ENCODE results near the gene CANX.
"Not testable (repeated sequence)": the region's sequence is repeated elsewhere in the genome, so short reads cannot be mapped to it uniquely, and the experiment has no call there.

The CANX gene, protein sequence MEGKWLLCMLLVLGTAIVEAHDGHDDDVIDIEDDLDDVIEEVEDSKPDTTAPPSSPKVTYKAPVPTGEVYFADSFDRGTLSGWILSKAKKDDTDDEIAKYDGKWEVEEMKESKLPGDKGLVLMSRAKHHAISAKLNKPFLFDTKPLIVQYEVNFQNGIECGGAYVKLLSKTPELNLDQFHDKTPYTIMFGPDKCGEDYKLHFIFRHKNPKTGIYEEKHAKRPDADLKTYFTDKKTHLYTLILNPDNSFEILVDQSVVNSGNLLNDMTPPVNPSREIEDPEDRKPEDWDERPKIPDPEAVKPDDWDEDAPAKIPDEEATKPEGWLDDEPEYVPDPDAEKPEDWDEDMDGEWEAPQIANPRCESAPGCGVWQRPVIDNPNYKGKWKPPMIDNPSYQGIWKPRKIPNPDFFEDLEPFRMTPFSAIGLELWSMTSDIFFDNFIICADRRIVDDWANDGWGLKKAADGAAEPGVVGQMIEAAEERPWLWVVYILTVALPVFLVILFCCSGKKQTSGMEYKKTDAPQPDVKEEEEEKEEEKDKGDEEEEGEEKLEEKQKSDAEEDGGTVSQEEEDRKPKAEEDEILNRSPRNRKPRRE

DNA sequence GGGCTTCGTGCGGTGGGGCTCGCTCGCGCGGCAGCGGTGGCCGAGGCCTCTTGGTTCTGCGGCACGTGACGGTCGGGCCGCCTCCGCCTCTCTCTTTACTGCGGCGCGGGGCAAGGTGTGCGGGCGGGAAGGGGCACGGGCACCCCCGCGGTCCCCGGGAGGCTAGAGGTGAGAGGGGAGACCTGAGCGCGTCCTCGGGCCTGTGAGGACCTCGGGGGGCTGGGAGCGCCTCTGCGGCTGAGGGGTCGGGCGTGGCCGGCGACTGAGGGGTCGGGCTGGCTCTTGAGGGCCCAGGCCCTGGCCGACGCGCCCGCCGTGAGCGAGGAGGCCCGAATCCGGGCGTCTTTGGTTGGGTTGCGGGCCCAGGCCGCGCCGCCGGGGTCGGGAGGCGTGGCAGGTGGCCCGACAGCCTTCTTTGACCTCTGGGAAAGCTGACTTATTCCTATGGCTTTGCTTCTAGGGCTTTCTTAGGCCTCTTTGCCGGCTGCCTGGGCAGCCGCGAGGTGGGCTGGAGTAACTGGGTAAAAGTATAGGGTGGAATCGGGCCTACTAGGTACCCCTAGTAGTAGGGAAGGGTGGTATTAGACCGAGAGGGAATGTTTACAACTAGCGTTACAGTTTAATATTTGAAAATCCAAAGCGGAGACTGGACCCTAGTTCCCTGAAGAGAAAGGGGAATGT lies at the start of gene CANX:
TSS of gene CANX (plus strand) at position 33 of the 681 bp plus-strand sequence. CDS start 6,715 bp downstream, outside the sequence.
- DNase-seq (ENCODE audit: low spot score) = no peak

DNA sequence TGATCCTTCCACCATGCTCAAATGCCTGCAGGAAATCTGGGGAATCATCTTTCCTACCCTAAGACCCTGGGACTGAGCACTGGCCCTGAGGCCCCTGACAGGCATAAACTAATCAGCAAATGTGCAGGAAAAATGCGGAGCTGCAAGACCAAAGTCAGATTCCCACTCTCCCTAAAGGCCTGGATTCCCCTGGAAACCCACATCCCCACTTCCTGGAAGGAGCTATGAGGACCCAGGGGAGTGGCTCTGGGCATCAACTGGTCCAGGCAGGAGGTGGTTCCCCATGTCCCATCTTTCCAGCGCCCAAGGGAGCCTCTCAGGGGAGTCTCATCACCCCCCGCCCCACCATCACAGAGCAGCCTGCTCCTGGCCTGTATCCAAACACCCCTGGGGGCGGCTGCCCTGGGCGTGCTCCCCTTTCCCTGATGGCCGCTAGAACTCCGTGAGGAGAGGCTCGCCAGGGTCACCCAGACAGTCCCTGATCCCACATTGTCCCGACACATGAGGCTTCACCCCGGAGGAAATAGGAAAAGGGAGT lies 49.5 kb upstream of the CANX start:
- not testable (repeated sequence) for DNase-seq (ENCODE audit: low spot score)

- DNase-seq (ENCODE audit: low spot score) = not testable (repeated sequence)
These were observed 48.5 kb upstream of the CANX start for GRCh38 chr5:179650245-179650644.

DNA sequence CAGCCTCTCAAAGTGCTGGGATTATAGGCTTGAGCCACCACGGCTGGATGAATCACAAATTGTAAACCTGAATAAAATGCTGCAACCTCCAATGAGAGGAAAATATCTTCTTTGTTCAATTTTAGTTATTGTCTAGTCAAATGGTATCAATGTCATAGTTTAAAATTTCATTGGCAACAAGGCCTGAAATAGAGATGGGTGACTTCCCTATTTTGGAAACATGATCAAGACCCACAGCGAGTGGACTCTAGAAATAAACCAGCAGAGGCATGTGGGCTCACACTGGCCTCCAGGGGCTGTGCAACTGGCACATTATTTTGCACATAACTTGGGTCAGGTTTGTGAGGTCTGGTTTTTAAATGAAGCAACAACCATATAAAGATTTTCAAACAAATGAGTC lies 45.6 kb upstream of the CANX start:
- not testable (repeated sequence) for DNase-seq (ENCODE audit: low spot score)

GRCh38 chr5:179657302-179658178 lies 41.2 kb upstream of the CANX start:
- not testable (repeated sequence) for DNase-seq (ENCODE audit: low spot score)

- peak; percentile 20 for DNase-seq (ENCODE audit: low spot score)
These were observed 40.4 kb upstream of the CANX start for GRCh38 chr5:179658179-179658856.

DNA sequence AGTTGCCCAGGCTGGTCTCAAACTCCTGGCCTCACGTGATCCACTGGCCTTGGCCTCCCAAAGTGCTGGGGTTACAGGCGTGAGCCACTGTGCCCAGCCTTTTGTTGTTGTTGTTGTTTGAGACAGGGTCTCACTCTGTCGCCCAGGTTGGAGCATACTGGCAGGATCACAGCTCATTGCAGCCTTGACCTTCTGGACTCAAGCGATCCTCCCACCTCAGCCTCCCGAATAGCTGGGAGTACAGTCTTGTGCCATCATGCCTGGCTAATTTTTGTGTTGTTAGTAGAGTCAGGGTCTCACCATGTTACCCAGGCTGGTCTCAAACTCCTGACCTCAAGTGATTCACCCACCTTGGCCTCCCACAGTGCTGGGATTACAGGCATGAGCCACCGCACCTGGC lies 37.1 kb upstream of the CANX start:
- not testable (repeated sequence) for DNase-seq (ENCODE audit: low spot score)

DNA sequence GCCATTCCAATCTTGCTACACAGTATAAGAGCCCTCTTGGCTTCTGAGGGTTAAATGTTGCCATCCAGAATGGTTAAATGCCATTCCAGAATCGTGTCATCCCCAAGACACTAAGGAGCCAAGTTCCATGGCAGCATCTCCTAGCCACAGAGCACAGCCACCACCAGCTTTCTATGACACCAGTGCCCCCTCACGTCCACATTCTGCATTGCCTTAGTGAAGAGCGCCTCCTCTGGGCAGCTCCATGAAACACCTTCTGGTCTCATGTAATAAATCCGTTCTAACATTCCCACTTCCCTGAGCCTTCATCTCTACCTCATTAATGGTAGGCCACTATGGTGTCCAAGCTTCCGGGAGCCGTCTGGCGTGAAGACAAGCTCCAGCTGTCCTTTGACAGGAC lies 30.4 kb upstream of the CANX start:
- peak; percentile 55 for DNase-seq (ENCODE audit: low spot score)

DNA sequence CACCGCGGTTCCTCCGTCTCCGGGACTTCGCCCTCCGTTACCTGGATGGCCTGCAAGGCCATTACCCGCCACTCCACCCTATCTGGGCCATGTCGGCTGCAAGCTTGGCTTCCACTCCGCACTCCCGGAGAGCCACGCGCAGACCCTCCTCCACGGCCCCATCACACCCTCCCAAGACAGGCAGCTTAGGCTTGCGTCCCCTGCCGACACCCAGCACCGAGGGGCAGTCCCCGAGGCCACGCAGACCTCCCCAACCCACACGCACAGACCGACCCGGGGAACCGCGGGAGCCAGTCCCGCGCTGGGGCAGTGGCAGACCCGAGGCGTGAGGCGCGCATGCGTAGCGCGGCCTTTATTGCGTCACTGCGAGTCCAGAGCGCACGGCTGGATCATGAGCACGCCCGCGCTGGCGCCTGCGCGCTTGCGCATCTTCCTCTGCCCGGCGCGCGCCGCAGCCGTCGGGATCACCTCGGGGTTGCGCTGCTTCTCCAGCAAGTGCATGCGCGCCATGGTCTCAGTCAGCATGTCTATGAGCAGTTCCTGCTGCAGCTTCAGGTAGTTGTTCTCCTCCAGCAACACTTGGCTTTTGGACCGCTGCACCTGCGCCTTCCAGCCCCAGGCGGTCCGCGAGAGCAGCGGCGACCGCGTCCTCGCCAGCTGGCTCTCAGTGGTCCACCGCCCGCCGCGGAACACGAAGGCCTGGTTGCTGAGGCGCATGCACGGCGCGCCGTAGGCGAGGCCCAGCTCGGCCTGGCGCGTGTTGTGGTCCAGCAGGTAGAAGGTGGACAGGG lies 20.3 kb upstream of the CANX start:
- peak; percentile 96 for DNase-seq (ENCODE audit: low spot score)

DNA sequence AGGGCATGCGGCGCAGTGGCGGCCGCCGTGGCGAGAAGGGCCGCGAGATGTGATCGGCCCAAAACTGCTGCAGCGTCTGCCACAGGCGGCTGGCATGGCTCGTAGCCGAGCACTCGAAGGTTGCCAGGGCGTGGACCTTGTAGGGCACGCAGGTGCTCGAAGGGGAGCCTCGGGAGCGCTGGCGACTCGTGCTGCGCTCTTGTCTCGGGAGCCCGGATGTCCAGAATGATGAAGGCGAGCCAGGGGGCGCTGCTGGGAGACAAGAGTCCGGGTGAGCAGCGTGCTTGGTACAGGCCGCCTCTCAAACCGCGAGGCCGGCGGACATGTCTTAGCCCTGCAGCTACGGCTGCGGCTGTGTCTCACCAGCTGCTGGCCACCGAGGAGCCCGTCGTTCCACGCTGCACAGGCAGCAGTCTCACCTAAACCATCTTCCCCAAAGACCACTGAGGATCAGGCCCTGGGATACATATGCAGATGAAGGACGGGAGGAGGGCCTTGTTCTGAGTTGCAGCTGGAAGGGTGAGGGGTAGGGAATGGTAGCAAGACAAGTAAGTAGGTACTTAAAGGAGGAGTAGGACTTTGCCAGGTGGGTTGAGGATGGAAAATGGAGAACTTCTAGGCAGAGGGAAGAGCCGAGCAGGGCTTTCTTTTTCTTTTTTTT lies 19.6 kb upstream of the CANX start:
- peak; percentile 45 for DNase-seq (ENCODE audit: low spot score)

GRCh38 chr5:179680014-179680779 lies 18.6 kb upstream of the CANX start:
- DNase-seq (ENCODE audit: low spot score) = no peak

DNA sequence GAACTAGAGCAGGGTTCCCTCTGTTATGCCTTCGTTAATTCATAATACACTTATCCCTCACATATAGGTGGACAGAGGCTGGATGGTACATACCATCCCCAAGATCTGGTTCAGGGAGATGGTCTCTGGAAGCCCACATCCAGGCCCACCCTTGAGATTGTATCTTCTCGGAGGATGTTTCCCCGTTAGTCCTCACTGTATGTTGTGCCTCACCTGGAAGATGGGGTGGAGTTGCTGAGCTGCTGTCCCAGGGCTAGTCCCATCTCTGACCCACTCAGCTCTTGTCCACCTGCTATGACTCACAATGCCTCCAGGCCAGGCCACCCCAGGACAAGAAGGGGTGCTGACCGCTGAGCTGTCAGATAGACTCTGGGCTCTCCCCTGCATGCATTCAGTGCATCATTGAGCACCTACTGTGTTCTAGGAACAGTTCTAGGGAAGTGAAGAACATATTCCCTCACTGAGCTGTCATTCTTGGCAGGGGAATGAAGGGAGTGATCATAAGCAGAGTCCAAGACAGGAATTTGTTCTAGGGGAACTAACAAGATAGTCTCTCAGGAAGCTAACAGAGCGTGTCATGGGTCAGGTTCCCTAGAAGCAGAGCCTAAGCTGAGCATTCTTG lies 17.9 kb upstream of the CANX start, which contains the start of gene CBY3:
TSS of gene CBY3 (minus strand) at position 255 of the 622 bp plus-strand sequence. CDS start at position 139, 116 bp downstream.
- no peak for DNase-seq (ENCODE audit: low spot score)

DNA sequence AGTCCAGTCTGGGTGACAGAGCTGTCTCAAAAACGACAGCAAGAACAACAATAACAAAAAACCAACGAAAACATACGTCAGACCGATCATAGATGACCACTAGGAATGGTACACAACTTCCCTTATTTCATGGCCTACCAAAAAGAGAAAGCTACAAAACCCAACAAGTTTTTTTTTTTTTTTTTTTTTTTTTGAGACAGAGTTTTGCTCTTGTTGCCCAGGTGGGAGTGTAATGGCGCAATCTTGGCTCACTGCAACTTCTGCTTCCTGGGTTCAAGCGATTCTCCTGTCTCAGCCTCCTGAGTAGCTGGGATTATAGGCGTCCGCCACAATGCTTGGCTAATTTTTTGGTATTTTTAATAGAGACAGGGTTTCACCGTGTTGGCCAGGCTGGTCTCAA lies 9.6 kb upstream of the CANX start:
- DNase-seq (ENCODE audit: low spot score) = not testable (repeated sequence)

GRCh38 chr5:179694561-179694960 lies 4.2 kb upstream of the CANX start:
- DNase-seq (ENCODE audit: low spot score) = no peak

GRCh38 chr5:179696603-179697002 lies 2.2 kb upstream of the CANX start:
- no peak for DNase-seq (ENCODE audit: low spot score)

GRCh38 chr5:179697108-179697507 lies 1.7 kb upstream of the CANX start:
- DNase-seq (ENCODE audit: low spot score) = no peak

- not testable (repeated sequence) for DNase-seq (ENCODE audit: low spot score)
These were observed 1.2 kb upstream of the CANX start for GRCh38 chr5:179697543-179697942.

All from Ammon's horn (tissue), 1 donor.